A673 (cell line): Measurements from ENCODE around the gene C1orf94. TPM values are rescaled to one million over a fixed set of nuclear protein-coding genes. Genes with fewer than 3 reads are reported as not detected.

Experiments
- BruUV-seq: library from RNA; stranded (reverse); fragments of 400-500 nt; replicated peaks from 2 replicates; lab custom pipeline; 2021; lab: Mats Ljungman, UMichigan
- CTCF ChIA-PET: fragments of 300-600 bp; sonication (Branson Sonifier 250); formaldehyde crosslinking; loops from one replicate; lab custom pipeline; 2022; ENCODE audit warnings: antibody characterized with exemption; lab: Charles Lee
- POLR2A ChIA-PET: fragments of 300-600 bp; sonication (Branson Sonifier 250); formaldehyde crosslinking; loops from one replicate; lab custom pipeline; 2022; ENCODE audit warnings: antibody characterized with exemption; ENCODE audit not compliant: low non-redundant PET; lab: Charles Lee
- DNase-seq: peaks from one replicate; pipeline ENCODE4 v3.0.0-alpha.2; 2015; ENCODE audit warnings: low spot score
- H3K27ac ChIP-seq: fragments of 200-600 bp; sonication (generic); 2 replicates; pipeline ENCODE4 v1.5.1; 2016; ENCODE audit warnings: mixed run types, low read depth, mild to moderate bottlenecking, mixed read lengths, antibody characterized with exemption, low read length; ENCODE audit not compliant: poor library complexity, severe bottlenecking
- H3K27me3 ChIP-seq: fragments of 200-600 bp; sonication (generic); replicated peaks from 2 replicates; pipeline ENCODE4 v1.6.1; 2017; ENCODE audit warnings: mixed run types, low read depth, mild to moderate bottlenecking, mixed read lengths, antibody characterized with exemption, low read length; ENCODE audit not compliant: insufficient read depth, poor library complexity
- H3K36me3 ChIP-seq: fragments of 200-600 bp; sonication (generic); 2 replicates; pipeline ENCODE4 v1.6.1; 2016; ENCODE audit warnings: mixed run types, mild to moderate bottlenecking, mixed read lengths, antibody characterized with exemption, low read length; ENCODE audit not compliant: insufficient read depth, poor library complexity, severe bottlenecking
- H3K4me1 ChIP-seq: fragments of 200-600 bp; sonication (generic); 2 replicates; pipeline ENCODE4 v1.6.1; 2017; ENCODE audit warnings: mixed run types, mild to moderate bottlenecking, mixed read lengths, antibody characterized with exemption, low read length; ENCODE audit not compliant: insufficient read depth, poor library complexity, severe bottlenecking
- H3K4me3 ChIP-seq: fragments of 200-600 bp; sonication (generic); 2 replicates; pipeline ENCODE4 v1.5.1; 2016; ENCODE audit warnings: low read depth, mixed run types, mild to moderate bottlenecking, mixed read lengths, low read length; ENCODE audit not compliant: poor library complexity, severe bottlenecking
- H3K9me3 ChIP-seq: fragments of 200-600 bp; sonication (generic); 2 replicates; pipeline ENCODE4 v1.6.1; 2016; ENCODE audit warnings: mixed run types, low read depth, mild to moderate bottlenecking, mixed read lengths, antibody characterized with exemption, low read length; ENCODE audit not compliant: poor library complexity, severe bottlenecking
- CTCF ChIP-seq: fragments of 300-800, 200-600 bp; sonication (generic); conservative IDR thresholded peaks from 2 replicates; pipeline ENCODE4 v1.5.1; 2017; ENCODE audit warnings: low read depth, mild to moderate bottlenecking, antibody characterized with exemption, low read length, moderate library complexity, mixed read lengths
- EZH2 ChIP-seq: fragments of 200-600 bp; sonication (generic); IDR thresholded peaks from 2 replicates; pipeline ENCODE4 v1.6.1; 2017; ENCODE audit warnings: borderline replicate concordance, low read depth, mild to moderate bottlenecking, mixed read lengths, antibody characterized with exemption, low read length; ENCODE audit not compliant: poor library complexity, severe bottlenecking
- intact Hi-C: fragments of 100-400 bp; cut with micrococcal nuclease; formaldehyde crosslinking; loops from one replicate; pipeline ENCODE4 v1.10.0; 2022; ENCODE audit not compliant: unreplicated experiment
- total RNA-seq: library from RNA; stranded (reverse); gene quantifications from 2 replicates; pipeline ENCODE4 v1.2.3, GENCODE V29; 2021

Gene C1orf94
- total RNA-seq, 1 experiment from 2014 or later = 0.34 TPM

GRCh38 chr1:34128186-34128889, 48.4 kb upstream of the C1orf94 start:
- TF ChIP-seq CTCF = no peak
- no peak for TF ChIP-seq EZH2
- Histone ChIP-seq H3K4me3 (no peak overlapping the region), H3K9me3 (no peaks in the 10 kb centered on the region), H3K4me1 (no peaks in the 10 kb centered on the region), H3K27me3 (no peaks in the 10 kb centered on the region), H3K27ac (no peak overlapping the region), H3K36me3 (no peaks in the 10 kb centered on the region)
- no peak for DNase-seq
- CTCF ChIA-PET = no interaction called here
- no TSS peak for BruUV-seq
- POLR2A ChIA-PET = interaction anchor here (0.7 kb wide), 1 partner anchor 1209 kb away, joined by 4 read pairs; no protein-coding TSS in a partner anchor
- intact Hi-C loops = no loop called here

GRCh38 chr1:34129630-34130029, 47.1 kb upstream of the C1orf94 start:
- no peaks in the 10 kb centered on the region for H3K27me3 ChIP-seq
- no peak overlapping the region for H3K27ac ChIP-seq
- no peak for DNase-seq
- intact Hi-C loops = no loop called here
- H3K4me1 ChIP-seq = no peaks in the 10 kb centered on the region
- no peak overlapping the region for H3K4me3 ChIP-seq
- BruUV-seq = no TSS peak
- ChIA-PET POLR2A (no interaction called here), CTCF (no interaction called here)
- no peaks in the 10 kb centered on the region for H3K36me3 ChIP-seq
- no peaks in the 10 kb centered on the region for H3K9me3 ChIP-seq
- no peak for TF ChIP-seq EZH2
- no peak for TF ChIP-seq CTCF

GRCh38 chr1:34130306-34130705, 46.4 kb upstream of the C1orf94 start:
- ChIA-PET POLR2A (no interaction called here), CTCF (no interaction called here)
- Histone ChIP-seq H3K27ac (no peak overlapping the region), H3K36me3 (no peaks in the 10 kb centered on the region), H3K27me3 (no peaks in the 10 kb centered on the region), H3K9me3 (no peaks in the 10 kb centered on the region), H3K4me3 (no peak overlapping the region), H3K4me1 (no peaks in the 10 kb centered on the region)
- no TSS peak for BruUV-seq
- DNase-seq = no peak
- TF ChIP-seq EZH2 (no peak), CTCF (no peak)
- intact Hi-C loops = no loop called here
